HG03025 (cell line): ENCODE measurements around the gene HOXC11.

Experiments
- ATAC-seq: cut with Tn5 transposase; IDR thresholded peaks from one replicate; pipeline ENCODE4 v1.9.1; 2021; ENCODE audit warnings: mild to moderate bottlenecking, moderate library complexity; ENCODE audit not compliant: unreplicated experiment, low FRiP score

Gene HOXC11

GRCh38 chr12:54019091-54019811, 46.3 kb downstream of the HOXC11 start:
- no peak for ATAC-seq

GRCh38 chr12:54019924-54020590, 47.1 kb downstream of the HOXC11 start:
- no peak for ATAC-seq

- no peak for ATAC-seq
Measured at GRCh38 chr12:54020591-54021405, 47.9 kb downstream of the HOXC11 start.

- ATAC-seq: no peak
Measured at GRCh38 chr12:54021432-54022013, 48.6 kb downstream of the HOXC11 start.

GRCh38 chr12:54022960-54023884, 50.3 kb downstream of the HOXC11 start:
- ATAC-seq: no peak

GRCh38 chr12:54024127-54024526, 51.2 kb downstream of the HOXC11 start:
- no peak for ATAC-seq

GRCh38 chr12:54024581-54025305, 51.8 kb downstream of the HOXC11 start:
- ATAC-seq: no peak

GRCh38 chr12:54025499-54026405, 52.8 kb downstream of the HOXC11 start:
- no peak for ATAC-seq

- ATAC-seq: no peak
Measured at GRCh38 chr12:54026640-54027441, 53.9 kb downstream of the HOXC11 start.
